DOHH2 (cell line): ENCODE results near the gene CPXM1.

Source experiments
- H3F3A ChIP-seq: fragments of 200-600 bp; sonication (generic), shearing (Covaris generic); 2 replicates; pipeline ENCODE4 v1.6.0; 2016; ENCODE audit warnings: antibody characterized with exemption, mild to moderate bottlenecking; ENCODE audit not compliant: control insufficient read depth, insufficient read depth
- H3K27ac ChIP-seq: fragments of 200-600 bp; sonication (generic); 2 replicates; pipeline ENCODE4 v1.5.1; 2014; ENCODE audit warnings: low read depth, mild to moderate bottlenecking, low read length, moderate library complexity
- H3K27me3 ChIP-seq: fragments of 200-600 bp; sonication (generic); 2 replicates; pipeline ENCODE4 v1.6.1; 2014; ENCODE audit warnings: mild to moderate bottlenecking, low read length, mixed read lengths; ENCODE audit not compliant: control insufficient read depth
- H3K36me3 ChIP-seq: fragments of 200-600 bp; sonication (generic); 2 replicates; pipeline ENCODE4 v1.6.1; 2014; ENCODE audit warnings: mild to moderate bottlenecking, low read length, moderate library complexity, mixed read lengths; ENCODE audit not compliant: control insufficient read depth
- H3K4me1 ChIP-seq: fragments of 200-600 bp; sonication (generic); 2 replicates; pipeline ENCODE4 v1.6.1; 2014; ENCODE audit warnings: mild to moderate bottlenecking, low read length, mixed read lengths; ENCODE audit not compliant: control insufficient read depth
- H3K4me2 ChIP-seq: fragments of 200-600 bp; sonication (generic); 2 replicates; pipeline ENCODE4 v1.6.0; 2014; ENCODE audit warnings: mild to moderate bottlenecking, low read length, moderate library complexity
- H3K4me3 ChIP-seq: fragments of 200-600 bp; sonication (generic); 2 replicates; pipeline ENCODE4 v1.5.1; 2014; ENCODE audit warnings: mild to moderate bottlenecking, low read length, mixed read lengths
- H3K79me2 ChIP-seq: fragments of 200-600 bp; sonication (generic); 2 replicates; pipeline ENCODE4 v1.6.1; 2014; ENCODE audit warnings: mild to moderate bottlenecking, low read length, mixed read lengths; ENCODE audit not compliant: control insufficient read depth
- H3K9me2 ChIP-seq: fragments of 200-600 bp; sonication (generic); replicated peaks from 2 replicates; pipeline ENCODE4 v1.6.1; 2014; ENCODE audit warnings: mild to moderate bottlenecking, low read length, mixed read lengths; ENCODE audit not compliant: control insufficient read depth
- H3K9me3 ChIP-seq: fragments of 200-600 bp; sonication (generic); 2 replicates; pipeline ENCODE4 v1.6.1; 2014; ENCODE audit warnings: antibody characterized with exemption, low read length, mixed read lengths; ENCODE audit not compliant: control insufficient read depth, insufficient read depth
- H4K20me1 ChIP-seq: fragments of 200-600 bp; sonication (generic); 2 replicates; pipeline ENCODE4 v1.6.0; 2014; ENCODE audit warnings: low read depth, mild to moderate bottlenecking, antibody characterized with exemption, low read length, moderate library complexity; ENCODE audit not compliant: control insufficient read depth, insufficient read depth
- EZH2phosphoT487 ChIP-seq: fragments of 200-600 bp; sonication (generic); IDR thresholded peaks from 2 replicates; pipeline ENCODE4 v1.6.1; 2017; ENCODE audit warnings: borderline replicate concordance, mild to moderate bottlenecking, antibody characterized with exemption, low read length, moderate library complexity, mixed read lengths
- TF ChIP-seq, protein P1 (sequence below): fragments of 200-600 bp; sonication (generic); IDR thresholded peaks from one replicate; pipeline ENCODE4 v1.5.1; 2014; ENCODE audit warnings: antibody characterized with exemption, mild to moderate bottlenecking, low read depth, low read length; ENCODE audit not compliant: poor library complexity, severe bottlenecking

The CPXM1 gene

DNA sequence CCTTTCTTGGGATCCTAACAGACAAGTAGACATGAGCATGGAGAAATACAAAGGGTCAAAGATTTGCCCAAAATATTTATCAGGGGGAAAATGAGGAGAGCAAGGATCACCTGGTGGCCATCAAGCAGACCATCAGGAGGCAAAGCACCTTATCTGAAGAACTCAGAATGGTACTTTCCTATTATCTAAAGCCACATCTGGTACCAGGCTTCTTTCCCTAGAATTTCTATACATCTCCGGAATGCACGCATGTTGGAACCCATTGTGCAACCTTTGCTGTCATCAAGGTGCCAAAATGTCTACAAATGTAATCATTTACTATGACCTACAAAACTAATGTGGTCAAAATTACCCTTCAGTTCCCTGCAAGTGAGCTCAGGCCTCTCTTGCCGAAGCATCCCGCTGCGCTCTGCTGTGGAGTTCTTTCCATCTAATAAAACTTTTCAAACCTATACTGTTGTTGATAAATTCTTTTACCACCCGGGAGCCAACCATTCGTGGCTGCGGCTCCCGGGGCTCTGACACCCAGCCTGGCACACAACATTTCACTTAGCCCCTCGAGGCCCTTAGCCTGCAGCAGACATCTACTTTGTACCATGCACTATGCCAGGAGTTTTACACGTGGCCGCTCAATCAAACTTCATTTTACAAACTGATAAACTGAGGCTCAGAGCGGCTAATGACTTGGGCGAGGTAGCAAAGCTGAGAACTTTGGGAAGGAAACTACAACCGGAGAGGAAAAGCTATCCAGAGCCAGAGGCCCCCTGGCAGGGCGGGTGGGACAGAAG, 3.8 kb upstream of the CPXM1 start:
- H3K9me3 ChIP-seq, result no peaks in the 10 kb centered on the region
- no peak overlapping the region for H3K27ac ChIP-seq
- H3K79me2 ChIP-seq, result no peaks in the 10 kb centered on the region
- H3K4me3 ChIP-seq, result no peak overlapping the region
- no peaks in the 10 kb centered on the region for H3F3A ChIP-seq
- no peaks in the 10 kb centered on the region for H3K9me2 ChIP-seq
- H3K36me3 ChIP-seq, result no peaks in the 10 kb centered on the region
- no peaks in the 10 kb centered on the region for H3K4me1 ChIP-seq
- H3K27me3 ChIP-seq, result peaks cover 3% of the 10 kb centered on the region; the same call in 1 of the 2 replicates
- TF ChIP-seq, protein P1, sequence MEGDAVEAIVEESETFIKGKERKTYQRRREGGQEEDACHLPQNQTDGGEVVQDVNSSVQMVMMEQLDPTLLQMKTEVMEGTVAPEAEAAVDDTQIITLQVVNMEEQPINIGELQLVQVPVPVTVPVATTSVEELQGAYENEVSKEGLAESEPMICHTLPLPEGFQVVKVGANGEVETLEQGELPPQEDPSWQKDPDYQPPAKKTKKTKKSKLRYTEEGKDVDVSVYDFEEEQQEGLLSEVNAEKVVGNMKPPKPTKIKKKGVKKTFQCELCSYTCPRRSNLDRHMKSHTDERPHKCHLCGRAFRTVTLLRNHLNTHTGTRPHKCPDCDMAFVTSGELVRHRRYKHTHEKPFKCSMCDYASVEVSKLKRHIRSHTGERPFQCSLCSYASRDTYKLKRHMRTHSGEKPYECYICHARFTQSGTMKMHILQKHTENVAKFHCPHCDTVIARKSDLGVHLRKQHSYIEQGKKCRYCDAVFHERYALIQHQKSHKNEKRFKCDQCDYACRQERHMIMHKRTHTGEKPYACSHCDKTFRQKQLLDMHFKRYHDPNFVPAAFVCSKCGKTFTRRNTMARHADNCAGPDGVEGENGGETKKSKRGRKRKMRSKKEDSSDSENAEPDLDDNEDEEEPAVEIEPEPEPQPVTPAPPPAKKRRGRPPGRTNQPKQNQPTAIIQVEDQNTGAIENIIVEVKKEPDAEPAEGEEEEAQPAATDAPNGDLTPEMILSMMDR, result no peak
- no peak for TF ChIP-seq EZH2phosphoT487
- H3K4me2 ChIP-seq, result no peak overlapping the region
- no peaks in the 10 kb centered on the region for H4K20me1 ChIP-seq

GRCh38 chr20:2801286-2801728, 880 bp upstream of the CPXM1 start:
- Histone ChIP-seq H4K20me1 (no peaks in the 10 kb centered on the region), H3K79me2 (no peaks in the 10 kb centered on the region), H3K27ac (no peak overlapping the region), H3K9me2 (no peaks in the 10 kb centered on the region), H3K4me3 (no peak overlapping the region), H3K27me3 (peaks cover 3% of the 10 kb centered on the region; the same call in 1 of the 2 replicates), H3F3A (no peaks in the 10 kb centered on the region), H3K9me3 (no peaks in the 10 kb centered on the region), H3K36me3 (no peaks in the 10 kb centered on the region), H3K4me2 (no peak overlapping the region), H3K4me1 (no peaks in the 10 kb centered on the region)
- TF ChIP-seq EZH2phosphoT487, result no peak
- TF ChIP-seq, protein P1, result no peak

GRCh38 chr20:2799688-2800520, 523 bp downstream of the CPXM1 start:
- no peaks in the 10 kb centered on the region for H3K4me1 ChIP-seq
- no peaks in the 10 kb centered on the region for H3K79me2 ChIP-seq
- TF ChIP-seq, protein P1, result no peak
- H3K4me3 ChIP-seq, result no peak overlapping the region
- no peaks in the 10 kb centered on the region for H3K36me3 ChIP-seq
- peaks cover 3% of the 10 kb centered on the region; the same call in 1 of the 2 replicates for H3K27me3 ChIP-seq
- no peaks in the 10 kb centered on the region for H3F3A ChIP-seq
- no peaks in the 10 kb centered on the region for H3K9me3 ChIP-seq
- H3K9me2 ChIP-seq, result no peaks in the 10 kb centered on the region
- no peak overlapping the region for H3K27ac ChIP-seq
- no peaks in the 10 kb centered on the region for H4K20me1 ChIP-seq
- H3K4me2 ChIP-seq, result no peak overlapping the region
